ENCODE data around the gene JDP2.

Gene JDP2

GRCh38 chr14:75445236-75445635 lies 17.4 kb downstream of the JDP2 start:
- peaks cover 12% of the 10 kb centered on the region for H3K4me1 ChIP-seq (ENCODE audit: control insufficient read depth, insufficient read depth, low read length)
- no peaks in the 10 kb centered on the region for H3K36me3 ChIP-seq (ENCODE audit: control insufficient read depth, insufficient read depth, low read length)
- H3K4me3 ChIP-seq (ENCODE audit: insufficient read depth, low read depth, low read length), result no peak overlapping the region
- WGBS, 2 experiments, result 96 to 97% methylated on average over 5 to 6 of the region's 6 CpGs
- H3K27ac ChIP-seq (ENCODE audit: insufficient read depth, low read depth, low read length, poor library complexity, severe bottlenecking), result no peak overlapping the region
- H3K27me3 ChIP-seq (ENCODE audit: control insufficient read depth, insufficient read depth, low read length, poor library complexity, severe bottlenecking), result no peaks in the 10 kb centered on the region
- H3K9me3 ChIP-seq (ENCODE audit: control insufficient read depth, low read length), result no peaks in the 10 kb centered on the region

DNA sequence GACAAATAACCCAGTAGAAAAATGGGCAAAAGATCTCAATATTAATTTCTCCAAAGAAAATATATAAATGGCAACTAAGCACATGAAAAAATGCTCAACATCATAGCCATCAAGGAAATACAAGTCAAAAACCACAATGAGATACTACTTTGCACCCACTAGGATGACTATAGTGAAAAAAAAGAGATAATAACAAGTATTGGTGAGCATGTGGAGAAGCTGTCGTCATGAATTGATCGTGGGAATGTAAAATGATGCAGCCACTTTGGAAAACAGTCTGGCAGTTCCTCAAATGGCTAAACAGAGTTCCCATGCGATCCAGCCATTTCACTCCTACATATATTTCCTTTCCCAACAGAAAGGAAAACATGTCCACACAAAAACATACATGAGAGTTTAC lies 18.1 kb downstream of the JDP2 start:
- Histone ChIP-seq H3K27ac (ENCODE audit: insufficient read depth, low read depth, low read length, poor library complexity, severe bottlenecking) (no peak overlapping the region), H3K4me3 (ENCODE audit: insufficient read depth, low read depth, low read length) (no peak overlapping the region), H3K9me3 (ENCODE audit: control insufficient read depth, low read length) (no peaks in the 10 kb centered on the region), H3K4me1 (ENCODE audit: control insufficient read depth, insufficient read depth, low read length) (peaks cover 15% of the 10 kb centered on the region), H3K36me3 (ENCODE audit: control insufficient read depth, insufficient read depth, low read length) (no peaks in the 10 kb centered on the region), H3K27me3 (ENCODE audit: control insufficient read depth, insufficient read depth, low read length, poor library complexity, severe bottlenecking) (no peaks in the 10 kb centered on the region)
- WGBS, 2 experiments, result 93 to 94% methylated on average over 3 of the region's 3 CpGs

DNA sequence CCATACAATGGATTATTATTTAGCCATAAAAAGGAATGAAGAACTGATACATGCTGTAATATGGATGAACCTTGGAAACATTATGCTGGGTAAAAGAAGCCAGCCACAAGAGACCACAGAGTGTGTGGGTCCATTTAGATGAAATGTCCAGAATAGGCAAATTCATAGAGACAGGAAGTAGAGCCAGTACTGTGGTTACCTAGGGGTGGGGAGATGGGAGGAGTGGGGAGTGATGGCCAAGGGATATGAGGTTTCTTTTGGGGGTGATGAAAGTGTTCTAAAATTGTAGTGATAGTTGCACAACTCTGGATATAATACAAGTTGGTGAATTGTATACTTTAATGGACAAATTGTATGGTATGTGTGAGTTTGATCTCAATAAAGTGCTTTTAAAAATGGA lies 18.6 kb downstream of the JDP2 start:
- Histone ChIP-seq H3K36me3 (ENCODE audit: control insufficient read depth, insufficient read depth, low read length) (no peaks in the 10 kb centered on the region), H3K9me3 (ENCODE audit: control insufficient read depth, low read length) (no peaks in the 10 kb centered on the region), H3K4me3 (ENCODE audit: insufficient read depth, low read depth, low read length) (no peak overlapping the region), H3K27ac (ENCODE audit: insufficient read depth, low read depth, low read length, poor library complexity, severe bottlenecking) (no peak overlapping the region), H3K27me3 (ENCODE audit: control insufficient read depth, insufficient read depth, low read length, poor library complexity, severe bottlenecking) (no peaks in the 10 kb centered on the region), H3K4me1 (ENCODE audit: control insufficient read depth, insufficient read depth, low read length) (peaks cover 16% of the 10 kb centered on the region)

GRCh38 chr14:75448209-75448608 lies 20.4 kb downstream of the JDP2 start:
- Histone ChIP-seq H3K4me1 (ENCODE audit: control insufficient read depth, insufficient read depth, low read length) (peaks cover 34% of the 10 kb centered on the region), H3K9me3 (ENCODE audit: control insufficient read depth, low read length) (no peaks in the 10 kb centered on the region), H3K36me3 (ENCODE audit: control insufficient read depth, insufficient read depth, low read length) (no peaks in the 10 kb centered on the region), H3K4me3 (ENCODE audit: insufficient read depth, low read depth, low read length) (no peak overlapping the region), H3K27me3 (ENCODE audit: control insufficient read depth, insufficient read depth, low read length, poor library complexity, severe bottlenecking) (no peaks in the 10 kb centered on the region), H3K27ac (ENCODE audit: insufficient read depth, low read depth, low read length, poor library complexity, severe bottlenecking) (no peak overlapping the region)
- 94 to 97% methylated on average over 1 of the region's 1 CpG for WGBS, 2 experiments

GRCh38 chr14:75449036-75449435 lies 21.2 kb downstream of the JDP2 start:
- Histone ChIP-seq H3K36me3 (ENCODE audit: control insufficient read depth, insufficient read depth, low read length) (no peaks in the 10 kb centered on the region), H3K4me3 (ENCODE audit: insufficient read depth, low read depth, low read length) (no peak overlapping the region), H3K4me1 (ENCODE audit: control insufficient read depth, insufficient read depth, low read length) (peaks cover 42% of the 10 kb centered on the region), H3K27me3 (ENCODE audit: control insufficient read depth, insufficient read depth, low read length, poor library complexity, severe bottlenecking) (no peaks in the 10 kb centered on the region), H3K9me3 (ENCODE audit: control insufficient read depth, low read length) (no peaks in the 10 kb centered on the region), H3K27ac (ENCODE audit: insufficient read depth, low read depth, low read length, poor library complexity, severe bottlenecking) (no peak overlapping the region)
- WGBS, 2 experiments, result 60 to 77% methylated on average over 2 of the region's 2 CpGs

DNA sequence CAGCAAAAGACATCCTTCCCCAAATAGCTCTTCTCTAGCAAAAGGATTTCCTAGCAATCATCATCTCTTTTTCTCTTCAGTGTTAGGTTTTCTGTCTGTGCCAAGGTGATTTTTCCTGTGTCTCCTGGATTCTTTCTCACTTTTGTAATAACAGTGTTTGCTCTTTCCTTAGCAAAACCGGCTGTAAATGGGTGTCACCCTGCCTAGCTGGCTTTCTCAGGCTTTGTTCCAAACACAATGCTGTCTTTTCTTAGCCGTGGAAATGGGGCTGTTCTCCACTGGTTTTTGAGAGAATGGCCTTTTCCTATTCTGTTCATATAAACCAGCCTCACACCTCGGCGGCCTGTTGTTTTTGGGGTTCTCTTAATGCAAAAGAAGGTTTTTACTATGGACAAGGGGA lies 21.9 kb downstream of the JDP2 start:
- Histone ChIP-seq H3K36me3 (ENCODE audit: control insufficient read depth, insufficient read depth, low read length) (no peaks in the 10 kb centered on the region), H3K4me3 (ENCODE audit: insufficient read depth, low read depth, low read length) (no peak overlapping the region), H3K4me1 (ENCODE audit: control insufficient read depth, insufficient read depth, low read length) (peaks cover 45% of the 10 kb centered on the region), H3K9me3 (ENCODE audit: control insufficient read depth, low read length) (no peaks in the 10 kb centered on the region), H3K27me3 (ENCODE audit: control insufficient read depth, insufficient read depth, low read length, poor library complexity, severe bottlenecking) (no peaks in the 10 kb centered on the region), H3K27ac (ENCODE audit: insufficient read depth, low read depth, low read length, poor library complexity, severe bottlenecking) (no peak overlapping the region)
- 23 to 50% methylated on average over 2 to 4 of the region's 4 CpGs for WGBS, 2 experiments

- Histone ChIP-seq H3K4me1 (ENCODE audit: control insufficient read depth, insufficient read depth, low read length) (peaks cover 46% of the 10 kb centered on the region), H3K36me3 (ENCODE audit: control insufficient read depth, insufficient read depth, low read length) (no peaks in the 10 kb centered on the region), H3K9me3 (ENCODE audit: control insufficient read depth, low read length) (no peaks in the 10 kb centered on the region), H3K27me3 (ENCODE audit: control insufficient read depth, insufficient read depth, low read length, poor library complexity, severe bottlenecking) (no peaks in the 10 kb centered on the region), H3K4me3 (ENCODE audit: insufficient read depth, low read depth, low read length) (no peak overlapping the region), H3K27ac (ENCODE audit: insufficient read depth, low read depth, low read length, poor library complexity, severe bottlenecking) (no peak overlapping the region)
- 92 to 95% methylated on average over 9 of the region's 9 CpGs for WGBS, 2 experiments
Measured at GRCh38 chr14:75450381-75451276, 22.8 kb downstream of the JDP2 start.

- no peaks in the 10 kb centered on the region for H3K36me3 ChIP-seq (ENCODE audit: control insufficient read depth, insufficient read depth, low read length)
- peaks cover 63% of the 10 kb centered on the region for H3K4me1 ChIP-seq (ENCODE audit: control insufficient read depth, insufficient read depth, low read length)
Measured at GRCh38 chr14:75452324-75452723, 24.5 kb downstream of the JDP2 start.

DNA sequence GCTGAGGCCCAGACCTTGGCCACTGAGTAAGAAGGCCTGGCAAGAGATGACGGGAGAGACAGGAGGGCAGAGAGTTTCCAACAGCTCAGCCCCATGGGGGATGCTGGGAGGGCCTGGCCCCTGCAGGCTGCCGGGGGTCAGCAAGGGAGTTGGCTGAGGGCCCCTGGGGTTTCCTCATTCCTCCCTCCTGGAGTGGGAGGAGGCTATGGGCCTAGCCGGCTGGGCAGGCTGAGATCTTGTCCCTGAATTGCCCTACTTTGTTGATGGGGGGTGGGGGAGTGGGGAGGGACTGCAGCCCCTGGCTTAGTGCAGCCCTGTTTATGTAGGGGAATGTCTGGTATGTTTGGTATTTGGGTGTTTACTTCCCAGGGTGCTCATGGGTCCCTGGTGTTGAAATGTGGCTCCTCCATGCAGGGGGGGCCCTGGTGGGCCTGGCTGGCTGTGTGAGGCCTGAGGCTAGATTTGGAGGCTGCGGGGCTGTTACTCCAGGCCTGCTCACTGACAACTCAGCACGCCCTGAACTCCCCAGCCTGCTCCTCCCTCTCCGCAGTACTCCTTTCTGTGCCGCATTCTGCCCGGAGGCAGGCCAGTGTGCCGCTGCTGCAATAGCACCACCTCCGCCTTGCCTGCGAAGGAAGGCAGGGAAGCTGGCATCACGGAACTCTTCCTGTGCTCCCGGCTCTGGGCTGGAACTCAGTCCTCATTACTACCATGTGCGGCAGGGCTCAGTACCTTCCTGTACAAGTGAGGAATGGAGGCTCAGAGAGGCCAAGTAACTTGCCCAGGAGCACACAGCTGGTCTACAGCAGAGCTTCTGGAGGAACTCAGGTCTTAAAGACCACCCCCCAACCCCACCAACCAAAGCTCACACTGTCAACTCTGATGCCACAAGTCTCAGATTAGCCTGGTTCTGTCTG lies 25.3 kb downstream of the JDP2 start:
- no peaks in the 10 kb centered on the region for H3K36me3 ChIP-seq (ENCODE audit: control insufficient read depth, insufficient read depth, low read length)
- no peak overlapping the region for H3K4me3 ChIP-seq (ENCODE audit: insufficient read depth, low read depth, low read length)
- 8 to 9% methylated on average over 14 of the region's 14 CpGs for WGBS, 2 experiments
- peaks cover 70% of the 10 kb centered on the region for H3K4me1 ChIP-seq (ENCODE audit: control insufficient read depth, insufficient read depth, low read length)
- no peaks in the 10 kb centered on the region for H3K27me3 ChIP-seq (ENCODE audit: control insufficient read depth, insufficient read depth, low read length, poor library complexity, severe bottlenecking)
- H3K9me3 ChIP-seq (ENCODE audit: control insufficient read depth, low read length), result no peaks in the 10 kb centered on the region
- peak overlapping the region; percentile 97 for H3K27ac ChIP-seq (ENCODE audit: insufficient read depth, low read depth, low read length, poor library complexity, severe bottlenecking)

More at GRCh38 chr14:75452324-75452723, 24.5 kb downstream of the JDP2 start:
- WGBS, 2 experiments, result 57 to 68% methylated on average over 4 of the region's 4 CpGs
- no peaks in the 10 kb centered on the region for H3K27me3 ChIP-seq (ENCODE audit: control insufficient read depth, insufficient read depth, low read length, poor library complexity, severe bottlenecking)
- H3K9me3 ChIP-seq (ENCODE audit: control insufficient read depth, low read length), result no peaks in the 10 kb centered on the region
- no peak overlapping the region for H3K4me3 ChIP-seq (ENCODE audit: insufficient read depth, low read depth, low read length)
- H3K27ac ChIP-seq (ENCODE audit: insufficient read depth, low read depth, low read length, poor library complexity, severe bottlenecking), result peak overlapping the region; percentile 97

DNA sequence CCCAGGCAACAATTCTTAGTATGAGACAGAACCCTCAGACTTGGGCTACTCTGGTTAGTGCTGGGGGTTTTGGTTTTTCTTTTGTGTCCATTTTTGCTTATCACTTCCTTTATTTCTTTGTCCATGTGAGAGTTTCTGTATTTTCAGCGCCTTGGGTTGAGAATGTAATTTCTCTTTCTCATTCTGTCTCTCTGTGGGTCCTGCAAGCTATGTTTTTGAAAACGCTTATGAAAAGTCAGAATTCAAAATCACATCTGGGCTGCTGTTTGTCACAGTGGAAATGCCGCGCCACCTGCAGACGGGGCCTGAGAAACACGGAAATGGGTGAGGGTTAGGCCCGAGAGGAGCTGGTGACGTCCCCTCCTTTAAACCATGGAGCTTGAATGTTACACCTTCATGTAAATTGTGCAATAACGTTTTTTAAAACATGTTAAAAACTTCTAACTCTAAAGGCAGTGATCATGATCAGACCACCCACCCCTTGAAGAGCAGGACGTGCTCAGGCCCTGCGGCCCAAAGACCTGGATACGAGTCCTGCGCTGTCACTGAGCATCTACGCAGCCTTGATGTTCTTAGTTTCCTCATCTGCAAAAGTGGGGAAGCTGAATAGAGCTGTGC lies 26.1 kb downstream of the JDP2 start:
- Histone ChIP-seq H3K4me1 (ENCODE audit: control insufficient read depth, insufficient read depth, low read length) (peaks cover 66% of the 10 kb centered on the region), H3K27me3 (ENCODE audit: control insufficient read depth, insufficient read depth, low read length, poor library complexity, severe bottlenecking) (no peaks in the 10 kb centered on the region), H3K4me3 (ENCODE audit: insufficient read depth, low read depth, low read length) (no peak overlapping the region), H3K27ac (ENCODE audit: insufficient read depth, low read depth, low read length, poor library complexity, severe bottlenecking) (peak overlapping the region; percentile 97), H3K36me3 (ENCODE audit: control insufficient read depth, insufficient read depth, low read length) (no peaks in the 10 kb centered on the region), H3K9me3 (ENCODE audit: control insufficient read depth, low read length) (no peaks in the 10 kb centered on the region)
- WGBS, 2 experiments, result 76 to 78% methylated on average over 14 of the region's 14 CpGs
